HT1080 (cell line): ENCODE data around the gene CREB3. TPM values are rescaled to one million over a fixed set of nuclear protein-coding genes. Genes with fewer than 3 reads are reported as not detected.
A peak's percentile ranks its signal among the peaks of the same experiment; 100 is the strongest.

Source experiments
- DNase-seq: peaks from one replicate; pipeline ENCODE4 v3.0.0-alpha.2; 2015; ENCODE audit warnings: low read depth
- total RNA-seq: library from RNA; depleted of rRNA; stranded (reverse); fragments of >200 nt; shearing (Covaris generic); gene quantifications from 2 replicates; pipeline ENCODE4 v1.2.3, GENCODE V29; 2014

Gene CREB3
- total RNA-seq, 1 experiment from 2014 or later, result 42.1 TPM

- no peak for DNase-seq
Measured at GRCh38 chr9:35725362-35725761, 7.1 kb upstream of the CREB3 start.

GRCh38 chr9:35726931-35727330 lies 5.5 kb upstream of the CREB3 start:
- DNase-seq, result peak; percentile 51

GRCh38 chr9:35727676-35728040 lies 4.8 kb upstream of the CREB3 start:
- no peak for DNase-seq

- DNase-seq, result peak; percentile 88
Measured at GRCh38 chr9:35728041-35728971, 4.2 kb upstream of the CREB3 start.

GRCh38 chr9:35729101-35729500 lies 3.4 kb upstream of the CREB3 start:
- no peak for DNase-seq

- peak; percentile 94 for DNase-seq
Measured at GRCh38 chr9:35729700-35730485, 2.6 kb upstream of the CREB3 start.

GRCh38 chr9:35730486-35730854 lies 2.0 kb upstream of the CREB3 start:
- no peak for DNase-seq

- DNase-seq, result no peak
Measured at GRCh38 chr9:35731415-35732184, 866 bp upstream of the CREB3 start.

- DNase-seq, result peak; percentile 79
Measured at GRCh38 chr9:35732800-35733541, 505 bp downstream of the CREB3 start.

- DNase-seq, result no peak
Measured at GRCh38 chr9:35734096-35734495, 1.6 kb downstream of the CREB3 start.

- DNase-seq, result peak; percentile 74
Measured at GRCh38 chr9:35736201-35736633, 3.8 kb downstream of the CREB3 start.

GRCh38 chr9:35737143-35737542 lies 4.7 kb downstream of the CREB3 start:
- DNase-seq, result no peak

GRCh38 chr9:35738186-35738585 lies 5.7 kb downstream of the CREB3 start:
- DNase-seq, result no peak

- DNase-seq, result no peak
Measured at GRCh38 chr9:35738924-35739323, 6.5 kb downstream of the CREB3 start.

- no peak for DNase-seq
Measured at GRCh38 chr9:35740243-35740642, 7.8 kb downstream of the CREB3 start.

GRCh38 chr9:35741740-35742139 lies 9.3 kb downstream of the CREB3 start:
- DNase-seq, result no peak

- no peak for DNase-seq
Measured at GRCh38 chr9:35743452-35743851, 11.0 kb downstream of the CREB3 start.

GRCh38 chr9:35743880-35744518 lies 11.5 kb downstream of the CREB3 start:
- no peak for DNase-seq

GRCh38 chr9:35745569-35745968 lies 13.1 kb downstream of the CREB3 start:
- no peak for DNase-seq

GRCh38 chr9:35746583-35746982 lies 14.1 kb downstream of the CREB3 start:
- DNase-seq, result no peak
